Left lobe of liver (tissue), 2 donors: ENCODE results near the gene CFAP97D2. TPM values are rescaled to one million over a fixed set of nuclear protein-coding genes. Genes with fewer than 3 reads are reported as not detected.
"Not testable (repeated sequence)": the region's sequence is repeated elsewhere in the genome, so short reads cannot be mapped to it uniquely, and the experiment has no call there.

Source experiments
- ATAC-seq: fragments of 200-7000 bp; cut with Tn5 transposase; one replicate; pipeline ENCODE4 v1.9.1; 2020; ENCODE audit warnings: mild to moderate bottlenecking, moderate library complexity
- DNase-seq: peaks from one replicate; pipeline ENCODE4 v3.0.0-alpha.2; 2020; ENCODE audit warnings: low spot score
- total RNA-seq: library from RNA; stranded (reverse); gene quantifications from one replicate; pipeline ENCODE4 v1.2.1, GENCODE V29; 2021
- donor health status: DM: no; HTN: no; CAD: no; lungs with moderate emphysema.
- donor health status: DM: no; HTN: yes; CAD: no.

The CFAP97D2 gene
- total RNA-seq, 1 donor from 2014 or later: not detected

DNA sequence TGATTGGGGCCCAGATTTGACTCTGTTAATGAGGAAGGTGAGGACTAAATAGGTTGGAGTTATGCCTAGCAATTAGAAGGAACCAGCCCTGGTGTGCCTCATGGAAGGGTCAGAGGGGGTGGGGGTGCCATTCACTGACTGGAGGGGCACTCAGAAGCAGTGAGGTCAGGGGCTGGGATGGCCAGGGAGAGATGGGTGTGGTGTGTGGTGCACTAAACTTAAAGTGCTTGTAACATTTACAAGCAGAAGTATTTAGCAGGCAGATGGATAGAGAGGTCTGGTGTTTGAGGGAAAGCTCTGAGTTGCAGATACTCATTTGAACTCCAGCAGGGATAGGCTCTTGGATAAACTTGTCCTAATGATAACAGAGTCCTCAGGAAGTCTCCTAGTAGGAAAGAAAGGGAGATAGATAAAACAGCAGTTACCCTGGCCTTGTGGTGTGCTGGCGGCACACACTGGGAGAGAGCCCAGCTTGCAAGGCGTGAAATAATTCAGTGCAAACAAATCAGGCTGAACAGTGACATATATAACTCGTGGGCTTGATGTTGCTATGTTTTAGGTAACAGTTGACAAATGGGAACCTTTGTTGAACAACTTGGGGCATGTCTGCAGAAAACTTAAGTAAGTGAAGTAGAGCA, 82.4 kb downstream of the CFAP97D2 start:
- ATAC-seq: peak; percentile 30
- DNase-seq: no peak

DNA sequence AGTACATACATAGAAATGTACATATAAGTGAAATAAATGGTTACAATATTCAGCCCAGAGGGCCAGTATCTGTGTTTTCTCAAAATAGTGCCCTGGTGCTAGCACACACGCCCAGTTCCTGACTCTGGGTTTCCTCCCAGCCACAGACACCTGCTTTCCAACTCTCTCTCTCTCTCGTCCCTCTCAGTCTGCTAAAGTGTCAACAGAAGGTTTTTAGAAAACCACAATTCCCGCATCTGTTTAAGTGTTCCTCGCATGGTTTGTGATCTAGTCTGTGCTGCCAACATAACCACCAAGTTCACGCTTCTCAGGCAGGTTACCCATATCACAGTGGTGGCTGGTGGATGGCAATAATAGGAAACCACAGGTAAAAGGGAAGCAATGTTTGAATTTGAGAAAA, 84.5 kb downstream of the CFAP97D2 start:
- DNase-seq: no peak
- ATAC-seq: no peak

DNA sequence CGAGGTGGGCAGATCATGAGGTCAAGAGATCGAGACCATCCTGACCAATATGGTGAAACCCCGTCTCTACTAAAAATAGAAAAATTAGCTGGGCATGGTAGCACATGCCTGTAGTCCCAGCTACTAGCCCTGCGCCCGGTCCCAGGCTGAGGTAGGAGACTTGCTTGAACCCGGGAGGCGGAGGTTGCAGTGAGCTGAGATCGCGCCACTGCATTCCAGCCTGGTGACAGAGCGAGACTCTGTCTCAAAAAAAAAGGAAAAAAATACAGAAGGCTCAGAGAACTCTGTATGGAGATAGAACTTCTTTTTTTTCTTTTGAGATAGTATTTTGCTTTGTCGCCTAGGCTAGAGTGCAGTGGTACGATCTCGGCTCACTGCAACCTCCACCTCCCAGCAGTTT, 85.3 kb downstream of the CFAP97D2 start:
- not testable (repeated sequence) for ATAC-seq, DNase-seq

DNA sequence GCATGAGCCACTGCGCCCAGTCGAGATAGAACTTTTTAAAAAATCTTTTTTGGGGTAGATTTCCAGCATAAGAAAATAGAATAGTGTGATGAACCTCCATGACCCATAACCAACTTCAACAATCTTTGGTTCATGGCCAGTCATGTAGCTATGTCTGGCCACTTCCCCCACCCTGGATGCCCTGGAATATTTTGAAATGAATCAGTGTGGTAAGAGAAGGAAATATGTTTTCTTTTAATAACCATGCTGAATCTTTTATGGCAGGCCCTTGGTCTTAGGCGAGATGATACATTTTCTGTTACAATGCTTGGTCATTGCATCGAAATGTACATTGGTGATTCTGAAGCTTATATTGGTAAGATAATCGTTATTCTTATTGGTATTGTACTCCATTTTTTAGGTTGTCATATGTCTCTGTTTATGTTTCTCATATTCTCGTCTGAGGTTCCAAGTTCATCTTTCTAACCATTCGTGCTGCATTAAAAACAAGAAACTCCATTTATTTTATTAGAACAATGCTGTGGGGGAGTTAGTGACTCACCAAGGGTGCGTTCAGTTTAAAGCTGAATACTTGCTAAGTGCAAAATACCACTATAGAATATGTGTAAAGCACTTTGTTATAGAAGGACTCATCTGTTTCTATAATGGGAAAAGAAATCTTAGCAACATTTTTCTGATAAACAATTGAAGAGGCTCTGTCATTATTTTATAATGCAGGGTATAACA, 86.0 kb downstream of the CFAP97D2 start:
- ATAC-seq (no peak), DNase-seq (no peak)

DNA sequence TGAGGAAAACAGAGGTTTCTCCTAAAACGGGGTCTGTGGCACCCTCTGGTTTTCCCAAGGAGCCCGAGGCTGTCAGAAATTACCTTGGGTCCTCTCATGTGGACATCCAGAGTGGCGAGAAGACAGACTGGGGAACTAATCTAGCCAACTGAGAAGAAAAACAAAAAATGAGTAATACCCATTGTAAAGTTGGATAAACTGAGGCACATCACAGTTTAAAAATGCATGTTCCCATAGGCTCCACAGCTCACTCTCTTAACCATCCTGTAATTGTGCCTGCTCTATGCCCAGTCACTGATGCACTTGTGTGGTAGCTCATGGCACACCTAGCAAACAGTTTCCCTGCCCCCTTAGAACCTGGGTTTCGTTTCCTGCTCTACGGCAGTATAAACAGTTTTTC, 87.2 kb downstream of the CFAP97D2 start:
- DNase-seq (no peak), ATAC-seq (no peak)

DNA sequence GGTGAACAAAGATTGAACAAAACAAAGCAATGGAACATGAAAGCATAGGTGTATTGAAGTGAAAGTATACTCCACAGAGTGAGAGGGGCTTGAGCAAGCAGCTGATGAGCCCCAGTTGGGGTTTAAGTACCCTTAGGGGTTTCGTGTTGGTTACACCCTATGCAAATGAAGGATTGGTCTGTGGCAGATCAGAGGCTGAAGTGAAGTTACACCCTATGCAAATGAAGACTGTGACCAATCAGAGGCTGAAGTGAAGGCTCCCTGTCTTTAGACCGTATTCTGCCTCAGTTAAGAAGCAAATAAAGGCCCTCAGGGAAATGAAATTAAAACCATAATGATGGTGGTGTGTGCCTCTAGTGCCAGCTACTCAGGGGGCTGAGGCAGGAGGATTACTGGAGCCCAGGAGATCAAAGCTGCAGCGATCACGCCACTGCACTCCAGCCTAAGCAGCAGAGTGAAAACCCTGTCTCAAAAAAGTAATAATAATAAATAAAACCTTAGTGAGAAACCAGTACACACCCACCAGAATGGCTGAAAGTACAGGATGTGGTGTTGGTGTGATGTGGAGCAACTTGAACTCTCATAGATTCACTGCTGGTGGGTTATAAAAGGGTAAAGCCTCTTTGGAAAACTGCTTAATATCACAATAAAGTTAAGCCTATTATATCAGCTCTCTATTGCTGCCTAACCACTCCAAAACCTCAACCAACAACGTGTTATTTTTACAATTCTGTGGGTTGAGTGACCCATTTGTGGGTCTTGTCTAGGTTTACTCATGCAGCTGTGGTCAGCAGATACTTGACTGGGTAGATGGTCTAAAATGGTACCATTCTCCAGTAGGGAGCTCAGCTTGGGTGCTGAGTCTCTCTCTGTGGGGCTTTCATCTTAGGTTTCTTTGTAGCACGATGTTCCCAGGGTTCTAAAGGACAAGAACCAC, 89.6 kb downstream of the CFAP97D2 start:
- ATAC-seq: no peak

DNA sequence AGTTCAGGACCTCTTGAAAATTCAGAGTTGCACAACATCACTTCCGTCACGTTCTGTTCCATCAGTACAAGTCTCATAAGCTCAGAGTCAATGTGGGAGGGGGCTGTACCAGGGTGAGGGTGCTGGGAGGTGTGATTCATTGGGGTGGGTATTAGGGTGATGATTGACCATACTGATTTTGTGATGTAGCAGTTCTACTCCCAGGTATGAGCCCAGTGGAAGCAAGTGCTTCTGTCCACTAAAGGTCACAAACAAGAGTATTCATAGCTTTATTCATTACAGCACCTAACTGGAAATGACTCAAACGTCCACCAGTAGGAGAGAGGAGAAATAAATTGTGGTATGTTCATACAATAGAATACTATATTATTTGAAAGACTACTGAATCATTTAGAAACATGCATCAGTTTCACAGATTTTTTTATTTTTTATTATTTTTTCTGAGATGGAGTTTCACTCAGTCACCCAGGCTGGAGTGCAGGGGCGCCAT, 90.3 kb downstream of the CFAP97D2 start:
- ATAC-seq (no peak), DNase-seq (no peak)

More for the DNA sequence above, 89.6 kb downstream of the CFAP97D2 start:
- DNase-seq: no peak

Other genes starting within 250 kb of the CFAP97D2 start
- gene C13orf46, start 205.2 kb upstream of the CFAP97D2 start, total RNA-seq: 1.1 TPM
- gene RASA3, start 46.6 kb upstream of the CFAP97D2 start, total RNA-seq: 4.5 TPM
- gene CDC16, start 55.6 kb downstream of the CFAP97D2 start, total RNA-seq: 28.1 TPM
- gene UPF3A, start 102.3 kb downstream of the CFAP97D2 start, total RNA-seq: 22.0 TPM
- gene CHAMP1, start 135.2 kb downstream of the CFAP97D2 start, total RNA-seq: 8.8 TPM